GM06990 (cell line): ENCODE measurements around the gene CYP4Z1.

Experiments used
- DNase-seq: peaks from one replicate; pipeline ENCODE4 v3.0.0-alpha.2; 2011; ENCODE audit not compliant: insufficient read length; ENCODE audit errors: extremely low read depth
- H3K27me3 ChIP-seq: replicated peaks from 2 replicates; pipeline ENCODE4 v1.6.0; 2011; ENCODE audit warnings: low read length; ENCODE audit not compliant: control insufficient read depth, insufficient read depth
- H3K36me3 ChIP-seq: 2 replicates; pipeline ENCODE4 v1.5.1; 2011; ENCODE audit warnings: low read length; ENCODE audit not compliant: control insufficient read depth, insufficient read depth
- H3K4me3 ChIP-seq: replicated peaks from 2 replicates; pipeline ENCODE4 v1.5.1; 2011; ENCODE audit warnings: low read depth, mild to moderate bottlenecking, control low read depth, low read length
- TF ChIP-seq, protein P1 (sequence below): IDR thresholded peaks from 2 replicates; pipeline ENCODE4 v1.5.1; 2011; ENCODE audit warnings: low read length, control low read depth, mild to moderate bottlenecking, inconsistent platforms; ENCODE audit not compliant: insufficient read depth, poor library complexity, severe bottlenecking

Gene CYP4Z1, protein sequence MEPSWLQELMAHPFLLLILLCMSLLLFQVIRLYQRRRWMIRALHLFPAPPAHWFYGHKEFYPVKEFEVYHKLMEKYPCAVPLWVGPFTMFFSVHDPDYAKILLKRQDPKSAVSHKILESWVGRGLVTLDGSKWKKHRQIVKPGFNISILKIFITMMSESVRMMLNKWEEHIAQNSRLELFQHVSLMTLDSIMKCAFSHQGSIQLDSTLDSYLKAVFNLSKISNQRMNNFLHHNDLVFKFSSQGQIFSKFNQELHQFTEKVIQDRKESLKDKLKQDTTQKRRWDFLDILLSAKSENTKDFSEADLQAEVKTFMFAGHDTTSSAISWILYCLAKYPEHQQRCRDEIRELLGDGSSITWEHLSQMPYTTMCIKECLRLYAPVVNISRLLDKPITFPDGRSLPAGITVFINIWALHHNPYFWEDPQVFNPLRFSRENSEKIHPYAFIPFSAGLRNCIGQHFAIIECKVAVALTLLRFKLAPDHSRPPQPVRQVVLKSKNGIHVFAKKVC

DNA sequence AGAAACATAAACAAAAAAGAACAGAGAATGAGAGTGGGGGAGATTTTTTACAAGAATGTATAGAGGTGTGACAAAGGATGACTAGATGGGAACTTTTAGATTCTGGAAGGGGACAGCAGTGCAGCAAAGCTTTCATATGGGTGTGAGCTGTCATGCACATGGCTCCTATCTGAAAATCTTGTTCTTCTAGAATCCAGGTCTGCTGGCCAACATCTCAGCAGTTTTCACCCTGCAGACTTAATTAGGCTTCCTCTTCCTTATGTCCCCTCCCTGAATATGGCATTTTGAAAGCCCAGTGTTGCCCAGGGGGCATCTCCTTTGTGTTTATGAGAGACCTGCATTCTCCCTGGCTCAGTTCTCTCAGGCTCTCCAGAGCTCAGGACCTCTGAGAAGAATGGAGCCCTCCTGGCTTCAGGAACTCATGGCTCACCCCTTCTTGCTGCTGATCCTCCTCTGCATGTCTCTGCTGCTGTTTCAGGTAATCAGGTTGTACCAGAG, at the start of gene CYP4Z1:
Gene CYP4Z1, plus strand, starts transcription at position 135 of the 498 bp plus-strand sequence. Its CDS starts 260 bp downstream, at position 395.
- H3K4me3 ChIP-seq, result no peak within 1 kb of the TSS
- TF ChIP-seq, protein P1, sequence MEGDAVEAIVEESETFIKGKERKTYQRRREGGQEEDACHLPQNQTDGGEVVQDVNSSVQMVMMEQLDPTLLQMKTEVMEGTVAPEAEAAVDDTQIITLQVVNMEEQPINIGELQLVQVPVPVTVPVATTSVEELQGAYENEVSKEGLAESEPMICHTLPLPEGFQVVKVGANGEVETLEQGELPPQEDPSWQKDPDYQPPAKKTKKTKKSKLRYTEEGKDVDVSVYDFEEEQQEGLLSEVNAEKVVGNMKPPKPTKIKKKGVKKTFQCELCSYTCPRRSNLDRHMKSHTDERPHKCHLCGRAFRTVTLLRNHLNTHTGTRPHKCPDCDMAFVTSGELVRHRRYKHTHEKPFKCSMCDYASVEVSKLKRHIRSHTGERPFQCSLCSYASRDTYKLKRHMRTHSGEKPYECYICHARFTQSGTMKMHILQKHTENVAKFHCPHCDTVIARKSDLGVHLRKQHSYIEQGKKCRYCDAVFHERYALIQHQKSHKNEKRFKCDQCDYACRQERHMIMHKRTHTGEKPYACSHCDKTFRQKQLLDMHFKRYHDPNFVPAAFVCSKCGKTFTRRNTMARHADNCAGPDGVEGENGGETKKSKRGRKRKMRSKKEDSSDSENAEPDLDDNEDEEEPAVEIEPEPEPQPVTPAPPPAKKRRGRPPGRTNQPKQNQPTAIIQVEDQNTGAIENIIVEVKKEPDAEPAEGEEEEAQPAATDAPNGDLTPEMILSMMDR, result no peak
- no peak for DNase-seq

DNA sequence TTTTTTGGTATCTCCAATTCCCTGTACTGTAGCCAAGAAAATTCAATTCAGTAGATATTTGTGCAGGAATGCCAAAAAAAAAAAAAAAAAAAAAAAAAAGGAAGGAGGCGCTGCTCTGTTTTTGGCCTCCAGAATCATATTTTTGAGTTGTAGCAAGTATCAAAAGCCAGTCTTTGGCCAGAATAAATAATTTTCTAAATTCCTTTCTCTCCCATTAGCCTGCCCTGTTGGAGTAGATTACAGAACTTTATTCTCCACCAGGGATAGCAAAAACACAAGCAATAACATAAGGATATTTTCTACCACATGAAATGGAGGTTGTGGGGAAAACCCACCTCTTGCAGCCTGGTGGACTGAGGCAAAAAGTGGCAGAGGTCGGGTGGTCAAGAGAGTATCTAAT, 46.0 kb upstream of the CYP4Z1 start:
- H3K4me3 ChIP-seq, result no peak overlapping the region
- H3K36me3 ChIP-seq, result no peaks in the 10 kb centered on the region
- no peaks in the 10 kb centered on the region; the same call in 1 of the 2 replicates for H3K27me3 ChIP-seq
- TF ChIP-seq, protein P1, result no peak
- no peak for DNase-seq

More for the DNA sequence above, at the start of gene CYP4Z1:
- H3K36me3 ChIP-seq, result no peaks in the 10 kb centered on the region
- no peaks in the 10 kb centered on the region for H3K27me3 ChIP-seq

GRCh38 chr1:47023268-47024140, 43.5 kb upstream of the CYP4Z1 start, which contains the start of gene CYP4X1:
TSS of gene CYP4X1 (plus strand) at chr1:47023669. CDS start at chr1:47023818, 149 bp downstream.
- H3K4me3 ChIP-seq, result no peak within 1 kb of the TSS
- TF ChIP-seq, protein P1, result no peak
- H3K36me3 ChIP-seq, result no peaks in the 10 kb centered on the region
- DNase-seq, result no peak
- no peaks in the 10 kb centered on the region; the same call in 1 of the 2 replicates for H3K27me3 ChIP-seq

DNA sequence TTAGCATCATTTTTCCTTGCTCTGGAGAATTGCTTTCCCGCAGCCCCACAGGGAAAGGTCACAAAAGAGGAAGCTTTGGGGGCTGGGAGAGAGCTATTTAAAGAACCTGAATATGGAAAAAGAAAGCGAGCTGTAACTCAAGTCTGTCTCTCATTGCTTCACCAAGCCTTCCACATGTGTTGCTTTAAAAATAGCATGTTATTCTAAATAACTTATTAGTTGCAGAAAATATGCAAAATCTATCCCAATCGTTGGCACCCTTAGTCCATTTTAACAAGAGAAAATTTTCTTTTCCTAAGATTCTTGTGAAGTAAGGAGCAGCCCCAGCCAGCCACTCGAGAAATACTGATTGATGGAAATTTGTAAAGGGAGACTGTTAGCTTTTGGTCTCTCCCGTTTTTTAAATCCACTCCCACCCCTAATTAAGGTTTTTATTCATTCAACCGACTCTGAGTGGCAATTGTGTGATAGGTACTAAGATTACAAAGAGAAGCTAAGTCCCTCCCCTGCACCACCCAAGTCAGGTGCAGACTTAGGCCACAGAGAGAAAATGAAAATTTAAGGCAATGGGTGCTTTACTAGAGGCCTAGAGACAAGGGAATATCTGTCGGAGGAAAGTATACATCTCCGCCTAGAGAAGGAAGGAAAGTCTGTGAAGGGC, 42.8 kb upstream of the CYP4Z1 start:
- no peaks in the 10 kb centered on the region for H3K36me3 ChIP-seq
- no peaks in the 10 kb centered on the region; the same call in 1 of the 2 replicates for H3K27me3 ChIP-seq
- TF ChIP-seq, protein P1, result no peak
- H3K4me3 ChIP-seq, result no peak overlapping the region
- DNase-seq, result no peak

GRCh38 chr1:47030170-47030805, 36.7 kb upstream of the CYP4Z1 start:
- DNase-seq, result no peak
- Histone ChIP-seq H3K4me3 (no peak overlapping the region), H3K36me3 (no peaks in the 10 kb centered on the region), H3K27me3 (no peaks in the 10 kb centered on the region)
- TF ChIP-seq, protein P1, result no peak
